ENCODE data around the gene ABCB8.

Gene ABCB8

DNA sequence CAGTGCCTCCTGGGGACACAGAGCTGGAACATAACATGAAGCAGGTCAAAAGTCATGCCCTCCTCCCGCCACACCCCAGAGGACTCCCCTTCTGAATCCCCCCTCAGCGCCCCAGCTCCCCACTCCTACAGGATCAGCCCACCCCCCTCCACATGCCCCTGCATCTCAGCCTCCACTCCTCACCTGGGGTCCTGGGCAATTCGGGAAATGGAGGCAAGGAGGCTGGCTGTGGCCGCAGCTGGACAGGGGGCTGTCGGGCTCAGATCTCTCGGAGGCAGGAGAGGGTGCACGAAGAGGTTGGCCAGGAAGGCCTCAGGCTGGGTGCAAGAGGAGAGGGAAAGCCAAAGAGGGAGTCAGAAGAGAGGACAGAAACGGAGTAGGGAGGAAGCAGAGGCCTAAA, 11.7 kb upstream of the ABCB8 start:
- peaks cover 2% of the 10 kb centered on the region; the same call in 1 of the 2 replicates for H3K27me3 ChIP-seq (replicated peaks; ENCODE audit: control insufficient read depth, insufficient read depth, low read length)

DNA sequence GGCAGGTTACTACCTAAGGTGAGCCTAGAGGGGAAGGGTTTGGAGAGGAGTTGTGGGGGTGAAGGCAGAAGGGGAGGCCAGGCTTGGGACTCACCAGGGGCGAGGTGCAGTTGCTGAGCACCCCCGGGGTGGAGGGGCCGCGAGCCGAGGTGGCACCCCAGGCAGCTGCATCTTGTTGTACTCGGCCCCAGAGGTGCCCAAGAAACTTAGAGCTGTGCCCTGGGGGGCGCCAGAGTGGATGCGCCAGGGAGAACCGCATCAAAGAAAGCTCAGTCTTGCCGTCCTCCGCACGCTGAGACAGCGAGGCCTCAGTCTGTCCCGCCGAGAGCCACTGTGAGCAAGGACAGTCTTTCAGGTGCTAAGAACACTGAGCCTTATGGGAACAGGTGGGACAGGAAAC, 11.3 kb upstream of the ABCB8 start:
- DNase-seq (ENCODE audit: extremely low read depth, insufficient read length): no peak
- H3K36me3 ChIP-seq (ENCODE audit: control insufficient read depth, insufficient read depth, low read length): no peaks in the 10 kb centered on the region
- peaks cover 2% of the 10 kb centered on the region; the same call in 1 of the 2 replicates for H3K27me3 ChIP-seq (replicated peaks; ENCODE audit: control insufficient read depth, insufficient read depth, low read length)
- H3K4me3 ChIP-seq (replicated peaks; ENCODE audit: low read depth, low read length): no peak overlapping the region
- TF ChIP-seq, protein P1, sequence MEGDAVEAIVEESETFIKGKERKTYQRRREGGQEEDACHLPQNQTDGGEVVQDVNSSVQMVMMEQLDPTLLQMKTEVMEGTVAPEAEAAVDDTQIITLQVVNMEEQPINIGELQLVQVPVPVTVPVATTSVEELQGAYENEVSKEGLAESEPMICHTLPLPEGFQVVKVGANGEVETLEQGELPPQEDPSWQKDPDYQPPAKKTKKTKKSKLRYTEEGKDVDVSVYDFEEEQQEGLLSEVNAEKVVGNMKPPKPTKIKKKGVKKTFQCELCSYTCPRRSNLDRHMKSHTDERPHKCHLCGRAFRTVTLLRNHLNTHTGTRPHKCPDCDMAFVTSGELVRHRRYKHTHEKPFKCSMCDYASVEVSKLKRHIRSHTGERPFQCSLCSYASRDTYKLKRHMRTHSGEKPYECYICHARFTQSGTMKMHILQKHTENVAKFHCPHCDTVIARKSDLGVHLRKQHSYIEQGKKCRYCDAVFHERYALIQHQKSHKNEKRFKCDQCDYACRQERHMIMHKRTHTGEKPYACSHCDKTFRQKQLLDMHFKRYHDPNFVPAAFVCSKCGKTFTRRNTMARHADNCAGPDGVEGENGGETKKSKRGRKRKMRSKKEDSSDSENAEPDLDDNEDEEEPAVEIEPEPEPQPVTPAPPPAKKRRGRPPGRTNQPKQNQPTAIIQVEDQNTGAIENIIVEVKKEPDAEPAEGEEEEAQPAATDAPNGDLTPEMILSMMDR (IDR thresholded peaks at IDR 0.05; ENCODE audit: insufficient read depth, low read length, poor library complexity, severe bottlenecking): no peak

More for the DNA sequence above, 11.7 kb upstream of the ABCB8 start:
- TF ChIP-seq, protein P1 (IDR thresholded peaks at IDR 0.05; ENCODE audit: insufficient read depth, low read length, poor library complexity, severe bottlenecking): no peak
- no peak for DNase-seq (ENCODE audit: extremely low read depth, insufficient read length)
- Histone ChIP-seq H3K36me3 (ENCODE audit: control insufficient read depth, insufficient read depth, low read length) (no peaks in the 10 kb centered on the region), H3K4me3 (replicated peaks; ENCODE audit: low read depth, low read length) (no peak overlapping the region)

DNA sequence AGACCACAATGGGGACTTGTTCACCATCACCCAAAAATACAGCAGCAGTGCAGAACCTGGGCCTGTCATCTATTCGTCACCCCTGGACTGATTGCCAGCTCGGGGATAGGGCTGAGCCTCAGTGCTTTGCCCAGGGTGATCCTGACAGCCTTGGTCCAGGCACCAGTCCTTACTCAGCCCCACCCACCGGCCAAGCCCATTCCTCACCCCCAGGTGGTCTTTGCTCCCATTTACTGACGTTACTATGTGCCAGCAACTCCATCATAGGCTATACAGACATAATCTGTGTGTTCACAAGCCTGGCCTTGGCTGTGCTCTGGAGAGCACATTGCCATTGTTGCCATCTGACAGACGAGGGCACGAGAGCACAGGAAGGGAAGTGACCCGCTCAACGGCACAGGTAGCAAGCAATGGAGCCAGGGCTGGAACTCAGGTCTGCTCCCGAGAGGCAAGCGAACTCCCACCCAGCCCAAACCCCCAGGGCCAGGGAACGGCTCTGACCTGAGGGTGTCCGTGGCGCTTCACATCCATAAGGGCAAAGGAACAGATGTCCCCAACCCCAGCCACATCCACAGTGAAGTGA, 10.8 kb upstream of the ABCB8 start:
- TF ChIP-seq, protein P1 (IDR thresholded peaks at IDR 0.05; ENCODE audit: insufficient read depth, low read length, poor library complexity, severe bottlenecking): no peak
- DNase-seq (ENCODE audit: extremely low read depth, insufficient read length): no peak
- Histone ChIP-seq H3K36me3 (ENCODE audit: control insufficient read depth, insufficient read depth, low read length) (no peaks in the 10 kb centered on the region), H3K27me3 (replicated peaks; ENCODE audit: control insufficient read depth, insufficient read depth, low read length) (peaks cover 2% of the 10 kb centered on the region; the same call in 1 of the 2 replicates), H3K4me3 (replicated peaks; ENCODE audit: low read depth, low read length) (no peak overlapping the region)

DNA sequence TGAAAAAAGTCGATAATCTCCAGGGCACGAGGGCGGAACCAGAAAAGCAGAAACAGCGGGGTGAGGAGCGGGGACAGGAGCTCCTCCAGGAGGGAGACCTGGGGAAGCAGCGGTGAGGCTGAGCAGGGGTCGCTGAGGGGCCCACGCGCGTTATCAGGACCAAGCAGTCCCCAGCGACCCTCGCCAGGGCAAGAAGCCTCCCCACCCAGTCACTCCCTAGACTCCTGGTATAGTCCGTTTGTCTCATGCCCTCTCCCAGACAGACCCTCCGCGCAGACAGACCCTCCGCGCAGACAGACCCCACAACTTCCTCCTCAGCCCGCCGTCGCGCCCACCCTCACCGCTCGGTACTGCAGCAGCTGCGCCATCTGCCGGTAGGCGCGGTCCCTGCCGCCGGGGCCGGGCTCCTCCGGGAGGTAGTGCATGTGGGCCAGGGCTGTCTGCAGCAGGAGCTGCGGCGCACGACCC, 10.3 kb upstream of the ABCB8 start:
- TF ChIP-seq, protein P1 (IDR thresholded peaks at IDR 0.05; ENCODE audit: insufficient read depth, low read length, poor library complexity, severe bottlenecking): peak; percentile 97

DNA sequence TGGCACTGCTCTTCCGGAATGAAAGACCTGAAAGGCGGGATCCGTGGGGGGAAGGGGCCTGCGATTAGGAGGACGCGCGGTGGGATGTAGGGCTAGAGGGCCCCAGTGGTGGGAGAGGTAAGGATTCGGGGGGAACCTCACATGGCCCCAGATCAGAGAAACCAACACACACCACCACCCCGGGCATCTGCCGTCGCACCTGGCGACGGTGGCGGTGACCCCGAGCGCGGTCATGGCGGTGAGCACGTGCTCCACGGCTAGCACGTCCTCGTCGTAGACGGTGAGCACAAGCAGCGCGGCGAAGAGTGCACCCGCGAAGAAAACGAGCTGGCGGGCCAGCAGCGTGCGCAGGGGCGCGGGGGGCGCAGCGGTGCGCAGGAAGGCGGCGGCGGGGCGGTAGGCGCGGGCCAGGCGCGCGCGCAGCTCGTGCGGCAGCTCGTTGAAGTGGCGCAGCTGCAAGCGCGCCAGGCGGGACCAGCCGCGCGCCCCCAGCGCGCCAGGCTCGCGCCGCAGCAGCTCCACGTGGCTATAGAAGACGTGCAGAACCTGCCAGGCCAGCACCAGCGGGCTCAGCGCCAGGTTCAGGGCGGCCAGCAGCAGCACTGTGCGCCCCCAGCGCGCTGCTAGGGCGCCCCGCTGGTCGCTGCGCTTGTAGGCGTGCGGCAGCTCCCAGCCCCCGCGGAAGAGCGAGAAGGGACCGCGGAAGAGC, 9.7 kb upstream of the ABCB8 start:
- no peak for DNase-seq (ENCODE audit: extremely low read depth, insufficient read length)
- no peaks in the 10 kb centered on the region for H3K36me3 ChIP-seq (ENCODE audit: control insufficient read depth, insufficient read depth, low read length)
- TF ChIP-seq, protein P1 (IDR thresholded peaks at IDR 0.05; ENCODE audit: insufficient read depth, low read length, poor library complexity, severe bottlenecking): no peak
- H3K4me3 ChIP-seq (replicated peaks; ENCODE audit: low read depth, low read length): no peak overlapping the region
- H3K27me3 ChIP-seq (replicated peaks; ENCODE audit: control insufficient read depth, insufficient read depth, low read length): peaks cover 2% of the 10 kb centered on the region

More for the DNA sequence above, 10.3 kb upstream of the ABCB8 start:
- peaks cover 2% of the 10 kb centered on the region; the same call in 1 of the 2 replicates for H3K27me3 ChIP-seq (replicated peaks; ENCODE audit: control insufficient read depth, insufficient read depth, low read length)
- H3K4me3 ChIP-seq (replicated peaks; ENCODE audit: low read depth, low read length): no peak overlapping the region
- no peaks in the 10 kb centered on the region for H3K36me3 ChIP-seq (ENCODE audit: control insufficient read depth, insufficient read depth, low read length)
- peak; percentile 71 for DNase-seq (ENCODE audit: extremely low read depth, insufficient read length)

All from GM06990 (cell line).